Measurements from ENCODE around the gene PSEN1.

DNA sequence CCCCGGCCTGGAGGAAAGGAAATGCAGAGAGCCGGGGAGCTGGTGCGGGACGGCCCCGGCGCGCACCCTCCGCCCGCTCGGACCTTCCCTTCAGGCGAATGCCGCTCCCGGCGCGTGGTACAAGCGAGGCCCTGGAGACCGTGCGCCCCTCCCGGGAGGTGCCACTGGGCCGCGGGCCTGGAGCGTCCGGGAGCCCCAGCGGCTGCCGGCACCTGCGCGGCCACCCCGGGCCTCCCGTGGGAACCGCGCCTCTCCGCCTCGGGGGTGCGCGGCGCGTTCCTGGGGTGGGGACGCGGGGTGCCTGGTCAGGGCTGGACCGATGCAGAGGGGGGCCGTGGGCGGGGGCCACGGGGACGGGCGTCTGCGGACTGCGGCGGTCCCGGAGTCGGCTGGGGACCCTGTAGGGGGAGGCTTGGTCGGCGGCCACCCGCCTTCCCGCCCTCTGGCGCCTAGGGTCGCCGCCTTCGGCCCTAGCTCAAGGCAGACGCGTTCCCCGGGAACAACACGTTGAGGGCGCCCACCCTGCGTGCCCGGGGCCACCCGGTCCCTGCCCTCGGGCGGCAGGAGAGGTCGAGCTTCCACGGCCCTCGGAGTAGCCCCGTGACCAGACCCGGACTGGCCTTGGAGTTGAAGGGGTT lies 101.6 kb downstream of the PSEN1 start:
- TF ChIP-seq POLR2A (IDR thresholded peaks at IDR 0.05; ENCODE audit: low read depth, low read length) (no peak), POLR2AphosphoS5 (IDR thresholded peaks at IDR 0.05; ENCODE audit: low read depth, low read length) (no peak), SPI1 (IDR thresholded peaks at IDR 0.05; ENCODE audit: low read depth, low read length) (no peak), TAF1 (IDR thresholded peaks at IDR 0.05; ENCODE audit: low read depth, low read length) (no peak), POU2F2 (IDR thresholded peaks at IDR 0.05; ENCODE audit: low read depth, low read length) (no peak), PAX5 (IDR thresholded peaks at IDR 0.05; ENCODE audit: insufficient read depth, low read length, severe bottlenecking) (no peak)

Data from GM12891 (cell line).